Colon (tissue), 2 donors: ENCODE data around the gene PODN.

Experiments used
- FAIRE-seq: peaks from 2 replicates; lab custom pipeline; 2012; peaks lifted over from hg19 to GRCh38; lab: Jason Lieb, UNC
- donor health status: control.
- donor health status: control.

Gene PODN

GRCh38 chr1:53050310-53050709 is 11.7 kb upstream of the PODN start:
- FAIRE-seq: no peak

GRCh38 chr1:53051676-53052075 is 10.3 kb upstream of the PODN start:
- FAIRE-seq: no peak

- no peak for FAIRE-seq
Observed at GRCh38 chr1:53057127-53057526, 4.9 kb upstream of the PODN start.

- FAIRE-seq: no peak
Observed at GRCh38 chr1:53060579-53060978, 1.4 kb upstream of the PODN start.

GRCh38 chr1:53061123-53061858 is 722 bp upstream of the PODN start:
- no peak for FAIRE-seq

GRCh38 chr1:53062708-53063591 is 937 bp downstream of the PODN start:
- no peak for FAIRE-seq

GRCh38 chr1:53063744-53064515 is 1.9 kb downstream of the PODN start:
- FAIRE-seq: no peak

GRCh38 chr1:53065391-53065790 is 3.4 kb downstream of the PODN start:
- FAIRE-seq: no peak

- no peak for FAIRE-seq
Observed at GRCh38 chr1:53066488-53066887, 4.5 kb downstream of the PODN start.

GRCh38 chr1:53066891-53067738 is 5.1 kb downstream of the PODN start:
- no peak for FAIRE-seq

GRCh38 chr1:53067886-53068285 is 5.9 kb downstream of the PODN start:
- no peak for FAIRE-seq

GRCh38 chr1:53068314-53069099 is 6.5 kb downstream of the PODN start:
- FAIRE-seq: no peak

GRCh38 chr1:53069265-53069662 is 7.3 kb downstream of the PODN start:
- no peak for FAIRE-seq

GRCh38 chr1:53069663-53070327 is 7.8 kb downstream of the PODN start:
- no peak for FAIRE-seq

- FAIRE-seq: no peak
Observed at GRCh38 chr1:53070621-53071020, 8.6 kb downstream of the PODN start.

GRCh38 chr1:53071167-53071865 is 9.3 kb downstream of the PODN start:
- FAIRE-seq: no peak

- FAIRE-seq: no peak
Observed at GRCh38 chr1:53071915-53072314, 9.9 kb downstream of the PODN start.

GRCh38 chr1:53073287-53073686 is 11.3 kb downstream of the PODN start:
- no peak for FAIRE-seq

GRCh38 chr1:53073868-53074311 is 11.9 kb downstream of the PODN start:
- no peak for FAIRE-seq
